H9 (cell line): ENCODE results near the gene THSD4. TPM values are rescaled to one million over a fixed set of nuclear protein-coding genes. Genes with fewer than 3 reads are reported as not detected.

Source experiments
- DNase-seq: peaks from one replicate; pipeline ENCODE4 v3.0.0-alpha.2; 2017
- H2AFZ ChIP-seq: one replicate; pipeline ENCODE4 v1.6.1; 2013; ENCODE audit warnings: mild to moderate bottlenecking, low read length, control low read depth, moderate library complexity
- H2AK5ac ChIP-seq: 2 replicates; pipeline ENCODE4 v1.6.1; 2013; ENCODE audit warnings: low read length, control low read depth, mixed read lengths; ENCODE audit not compliant: insufficient read length
- H2BK120ac ChIP-seq: one replicate; pipeline ENCODE4 v1.6.1; 2013; ENCODE audit warnings: low read depth, mild to moderate bottlenecking, low read length, control low read depth, inconsistent platforms; ENCODE audit not compliant: poor library complexity, severe bottlenecking
- H2BK12ac ChIP-seq: 2 replicates; pipeline ENCODE4 v1.6.1; 2013; ENCODE audit warnings: low read length, control low read depth, mixed read lengths, low read depth; ENCODE audit not compliant: insufficient read length
- H2BK15ac ChIP-seq: 2 replicates; pipeline ENCODE4 v1.6.1; 2013; ENCODE audit warnings: low read depth, low read length, control low read depth
- H2BK20ac ChIP-seq: one replicate; pipeline ENCODE4 v1.6.1; 2013; ENCODE audit warnings: low read depth, mild to moderate bottlenecking, low read length, control low read depth, inconsistent platforms; ENCODE audit not compliant: poor library complexity, severe bottlenecking
- H2BK5ac ChIP-seq: 2 replicates; pipeline ENCODE4 v1.6.1; 2013; ENCODE audit warnings: low read length, control low read depth, mixed read lengths; ENCODE audit not compliant: insufficient read length
- H3K14ac ChIP-seq: 2 replicates; pipeline ENCODE4 v1.6.1; 2013; ENCODE audit warnings: low read length, control low read depth; ENCODE audit not compliant: insufficient read depth
- H3K18ac ChIP-seq: 2 replicates; pipeline ENCODE4 v1.6.1; 2013; ENCODE audit warnings: low read depth, mild to moderate bottlenecking, mixed read lengths, low read length, control low read depth; ENCODE audit not compliant: insufficient read length
- H3K23ac ChIP-seq: 2 replicates; pipeline ENCODE4 v1.6.1; 2013; ENCODE audit warnings: low read length, control low read depth, mixed read lengths, low read depth; ENCODE audit not compliant: insufficient read length
- H3K23me2 ChIP-seq: 2 replicates; pipeline ENCODE4 v1.6.1; 2013; ENCODE audit warnings: low read depth, mild to moderate bottlenecking, mixed read lengths, low read length, control low read depth; ENCODE audit not compliant: insufficient read length, poor library complexity, severe bottlenecking
- H3K27ac ChIP-seq: 2 replicates; pipeline ENCODE4 v1.5.1; 2013; ENCODE audit warnings: low read length, control low read depth, mixed read lengths, low read depth; ENCODE audit not compliant: insufficient read length
- H3K27me3 ChIP-seq: 2 replicates; pipeline ENCODE4 v1.6.1; 2013; ENCODE audit warnings: low read length, control low read depth, inconsistent platforms; ENCODE audit not compliant: insufficient read depth
- H3K4ac ChIP-seq: 2 replicates; pipeline ENCODE4 v1.6.1; 2013; ENCODE audit warnings: low read depth, mild to moderate bottlenecking, control low read depth, inconsistent platforms, low read length, moderate library complexity
- H3K4me1 ChIP-seq: 2 replicates; pipeline ENCODE4 v1.6.1; 2013; ENCODE audit warnings: low read length, control low read depth, inconsistent platforms; ENCODE audit not compliant: insufficient read depth
- H3K4me2 ChIP-seq: 2 replicates; pipeline ENCODE4 v1.6.1; 2013; ENCODE audit warnings: low read length, control low read depth, mixed read lengths; ENCODE audit not compliant: insufficient read length, insufficient read depth
- H3K56ac ChIP-seq: 2 replicates; pipeline ENCODE4 v1.6.1; 2013; ENCODE audit warnings: low read depth, mild to moderate bottlenecking, mixed read lengths, low read length, control low read depth; ENCODE audit not compliant: insufficient read length
- H3K79me1 ChIP-seq: 2 replicates; pipeline ENCODE4 v1.6.1; 2013; ENCODE audit warnings: low read depth, mild to moderate bottlenecking, moderate library complexity, low read length, control low read depth, inconsistent platforms; ENCODE audit not compliant: insufficient read depth, poor library complexity, severe bottlenecking
- H3K79me2 ChIP-seq: 2 replicates; pipeline ENCODE4 v1.6.1; 2013; ENCODE audit warnings: low read length, control low read depth, inconsistent platforms; ENCODE audit not compliant: insufficient read depth
- H3K9ac ChIP-seq: 2 replicates; pipeline ENCODE4 v1.6.1; 2013; ENCODE audit warnings: low read length, control low read depth, mixed read lengths; ENCODE audit not compliant: insufficient read length; ENCODE audit errors: extremely low read depth
- H3K9me3 ChIP-seq: one replicate; pipeline ENCODE4 v1.6.1; 2013; ENCODE audit warnings: low read depth, low read length, inconsistent platforms; ENCODE audit not compliant: control insufficient read depth
- H3T11ph ChIP-seq: one replicate; pipeline ENCODE4 v1.6.1; 2013; ENCODE audit warnings: mild to moderate bottlenecking, low read length, control low read depth, inconsistent platforms
- H4K20me1 ChIP-seq: one replicate; pipeline ENCODE4 v1.6.1; 2013; ENCODE audit not compliant: control insufficient read depth, insufficient read length, insufficient read depth
- H4K5ac ChIP-seq: 2 replicates; pipeline ENCODE4 v1.6.1; 2013; ENCODE audit warnings: low read depth, mild to moderate bottlenecking, mixed read lengths, low read length, control low read depth; ENCODE audit not compliant: insufficient read length
- H4K8ac ChIP-seq: replicated peaks from 2 replicates; pipeline ENCODE4 v1.6.1; 2013; ENCODE audit warnings: low read length, control low read depth, mixed read lengths, low read depth; ENCODE audit not compliant: insufficient read length
- H4K91ac ChIP-seq: 2 replicates; pipeline ENCODE4 v1.6.1; 2013; ENCODE audit warnings: low read depth, mild to moderate bottlenecking, moderate library complexity, mixed read lengths, low read length, control low read depth; ENCODE audit not compliant: insufficient read length
- H3K27ac Mint-ChIP-seq, 3 experiments: 2 replicates in 2 of 3; 3 replicates in 1 of 3; pipeline ENCODE4 v1.8.0; 2020 to 2021; ENCODE audit warnings: mixed read lengths in 3 of 3, mild to moderate bottlenecking in 1 of 3, moderate library complexity in 1 of 3
- H3K27me3 Mint-ChIP-seq: 2 replicates; pipeline ENCODE4 v1.8.0; 2021; ENCODE audit warnings: low read depth, mild to moderate bottlenecking, moderate library complexity, mixed read lengths
- H3K36me3 Mint-ChIP-seq, 3 experiments: 2 replicates in 2 of 3; 3 replicates in 1 of 3; pipeline ENCODE4 v1.8.0; 2020 to 2021; ENCODE audit warnings: low read depth in 3 of 3, mixed read lengths in 3 of 3; ENCODE audit not compliant: insufficient read depth in 1 of 3
- H3K4me1 Mint-ChIP-seq, 2 experiments: 2 replicates each; pipeline ENCODE4 v1.8.0; 2020; ENCODE audit warnings: mixed read lengths in 2 of 2
- H3K4me3 Mint-ChIP-seq, 2 experiments: 2 replicates in 1 of 2; 3 replicates in 1 of 2; pipeline ENCODE4 v1.8.0; 2020 to 2021; ENCODE audit warnings: mild to moderate bottlenecking in 2 of 2, mixed read lengths in 2 of 2, moderate library complexity in 1 of 2
- H3K9me3 Mint-ChIP-seq, 2 experiments: 2 replicates in 1 of 2; 3 replicates in 1 of 2; pipeline ENCODE4 v1.8.0; 2020; ENCODE audit warnings: mild to moderate bottlenecking in 2 of 2, mixed read lengths in 2 of 2, moderate library complexity in 1 of 2
- WGBS: extraction: QIAGEN DNeasy Blood & Tissue Kit; methylation state at CpG from one replicate; pipeline ENCODE4 v1.1.7; 2013; ENCODE audit warnings: missing lambda C conversion rate, low lambda C conversion rate, mixed read lengths; ENCODE audit not compliant: insufficient read length; ENCODE audit errors: extremely low coverage; 5-methylcytosine and 5-hydroxymethylcytosine counted together
- total RNA-seq: library from RNA; stranded (reverse); gene quantifications from 2 replicates; pipeline ENCODE4 v1.2.1, GENCODE V29; 2021
- TF ChIP-seq, protein P1 (sequence below): fragments of 200-600 bp; sonication (generic); conservative IDR thresholded peaks from 3 replicates; pipeline ENCODE4 v1.8.0; 2021; ENCODE audit warnings: antibody characterized with exemption, mild to moderate bottlenecking

THSD4 gene
- total RNA-seq, 1 experiment from 2014 or later: 5.5 TPM

DNA sequence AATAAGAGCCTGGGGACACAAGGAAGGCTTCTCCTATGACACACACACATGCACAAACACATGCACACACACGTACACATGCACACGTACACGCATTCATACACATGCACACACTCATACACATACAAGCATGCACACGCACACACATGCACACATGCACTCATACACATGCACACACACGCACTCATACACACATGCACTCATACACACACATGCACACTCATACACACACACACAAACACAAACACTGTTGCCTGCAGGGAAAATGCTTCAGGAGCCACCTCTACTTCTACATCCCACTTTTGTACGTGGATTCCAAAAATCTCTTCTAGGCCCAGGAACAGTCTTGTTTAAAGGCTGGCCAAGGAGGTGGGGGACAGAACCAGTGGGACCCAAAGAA is 674.3 kb downstream of the THSD4 start:
- H3K36me3 Mint-ChIP-seq: no peaks in the 10 kb centered on the region; a peak in 1 of 7 replicates
- H4K20me1 ChIP-seq: no peaks in the 10 kb centered on the region
- WGBS: no CpG with 5 or more reads among the region's 6 CpGs
- H4K5ac ChIP-seq: peak overlapping the region; percentile 11
- H4K91ac ChIP-seq: no peak overlapping the region
- no peaks in the 10 kb centered on the region for H3K4me1 ChIP-seq
- no peaks in the 10 kb centered on the region; the same call in 1 of the 2 replicates for H3K79me2 ChIP-seq
- no peaks in the 10 kb centered on the region for H3K27me3 ChIP-seq
- peak overlapping the region; percentile 10 for H4K8ac ChIP-seq
- no peak overlapping the region for H3K18ac ChIP-seq
- no peak overlapping the region for H3K27ac Mint-ChIP-seq
- H3T11ph ChIP-seq: no peak overlapping the region
- H3K4ac ChIP-seq: no peak overlapping the region
- no peaks in the 10 kb centered on the region for H3K23me2 ChIP-seq
- no peak overlapping the region for H3K27ac ChIP-seq
- no peak overlapping the region for H3K4me2 ChIP-seq
- H2AFZ ChIP-seq: no peak overlapping the region
- no peak overlapping the region for H2AK5ac ChIP-seq
- no peak overlapping the region for H2BK20ac ChIP-seq
- H3K79me1 ChIP-seq: no peaks in the 10 kb centered on the region
- H3K4me3 Mint-ChIP-seq: no peak overlapping the region
- no peak overlapping the region for H3K9ac ChIP-seq
- H3K14ac ChIP-seq: no peak overlapping the region
- no peaks in the 10 kb centered on the region for H3K4me1 Mint-ChIP-seq
- H3K23ac ChIP-seq: no peak overlapping the region
- H3K9me3 Mint-ChIP-seq: no peaks in the 10 kb centered on the region
- H2BK5ac ChIP-seq: no peak overlapping the region
- no peak overlapping the region for H2BK12ac ChIP-seq
- no peak for DNase-seq
- peaks cover 3% of the 10 kb centered on the region for H3K27me3 Mint-ChIP-seq
- H2BK15ac ChIP-seq: no peak overlapping the region
- H2BK120ac ChIP-seq: no peak overlapping the region
- H3K56ac ChIP-seq: no peak overlapping the region
- TF ChIP-seq, protein P1, sequence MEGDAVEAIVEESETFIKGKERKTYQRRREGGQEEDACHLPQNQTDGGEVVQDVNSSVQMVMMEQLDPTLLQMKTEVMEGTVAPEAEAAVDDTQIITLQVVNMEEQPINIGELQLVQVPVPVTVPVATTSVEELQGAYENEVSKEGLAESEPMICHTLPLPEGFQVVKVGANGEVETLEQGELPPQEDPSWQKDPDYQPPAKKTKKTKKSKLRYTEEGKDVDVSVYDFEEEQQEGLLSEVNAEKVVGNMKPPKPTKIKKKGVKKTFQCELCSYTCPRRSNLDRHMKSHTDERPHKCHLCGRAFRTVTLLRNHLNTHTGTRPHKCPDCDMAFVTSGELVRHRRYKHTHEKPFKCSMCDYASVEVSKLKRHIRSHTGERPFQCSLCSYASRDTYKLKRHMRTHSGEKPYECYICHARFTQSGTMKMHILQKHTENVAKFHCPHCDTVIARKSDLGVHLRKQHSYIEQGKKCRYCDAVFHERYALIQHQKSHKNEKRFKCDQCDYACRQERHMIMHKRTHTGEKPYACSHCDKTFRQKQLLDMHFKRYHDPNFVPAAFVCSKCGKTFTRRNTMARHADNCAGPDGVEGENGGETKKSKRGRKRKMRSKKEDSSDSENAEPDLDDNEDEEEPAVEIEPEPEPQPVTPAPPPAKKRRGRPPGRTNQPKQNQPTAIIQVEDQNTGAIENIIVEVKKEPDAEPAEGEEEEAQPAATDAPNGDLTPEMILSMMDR: no peak
- no peaks in the 10 kb centered on the region for H3K9me3 ChIP-seq
